GM23338 (cell line): ENCODE data around the gene VSTM2B. TPM values are rescaled to one million over a fixed set of nuclear protein-coding genes. Genes with fewer than 3 reads are reported as not detected.

Source experiments
- ATAC-seq: fragments of 200-7000 bp; cut with Tn5 transposase; 3 replicates; pipeline ENCODE4 v1.9.1; 2020
- DNase-seq: peaks from one replicate; pipeline ENCODE4 v3.0.0-alpha.2; 2015; ENCODE audit warnings: low spot score
- H2AFZ ChIP-seq: fragments of 200-600 bp; sonication (generic); 2 replicates; pipeline ENCODE4 v1.8.0; 2016; ENCODE audit warnings: antibody characterized with exemption, mild to moderate bottlenecking, moderate library complexity
- H3F3A ChIP-seq: fragments of 200-600 bp; sonication (generic); replicated peaks from 2 replicates; pipeline ENCODE4 v1.8.0; 2017; ENCODE audit warnings: antibody characterized with exemption, mixed run types, low read depth
- H3K27ac ChIP-seq: fragments of 200-600 bp; sonication (generic); 2 replicates; pipeline ENCODE4 v1.6.1; 2016; ENCODE audit warnings: low read depth
- H3K27me3 ChIP-seq: fragments of 200-600 bp; sonication (generic); 2 replicates; pipeline ENCODE4 v1.8.0; 2016; ENCODE audit warnings: mild to moderate bottlenecking, mixed run types, moderate library complexity; ENCODE audit not compliant: insufficient read depth
- H3K36me3 ChIP-seq: fragments of 200-600 bp; sonication (generic); 2 replicates; pipeline ENCODE4 v1.8.0; 2016; ENCODE audit warnings: mild to moderate bottlenecking; ENCODE audit not compliant: insufficient read depth
- H3K4me1 ChIP-seq: fragments of 200-600 bp; sonication (generic); 2 replicates; pipeline ENCODE4 v1.8.0; 2016; ENCODE audit warnings: mild to moderate bottlenecking, moderate library complexity; ENCODE audit not compliant: insufficient read depth
- H3K4me2 ChIP-seq: fragments of 200-600 bp; sonication (generic); 2 replicates; pipeline ENCODE4 v1.7.1; 2017; ENCODE audit warnings: mixed run types
- H3K4me3 ChIP-seq: fragments of 200-600 bp; sonication (generic); 2 replicates; pipeline ENCODE4 v1.6.1; 2016; ENCODE audit warnings: mixed run types
- H3K79me2 ChIP-seq: fragments of 200-600 bp; sonication (generic); replicated peaks from 2 replicates; pipeline ENCODE4 v1.8.0; 2017; ENCODE audit warnings: mild to moderate bottlenecking; ENCODE audit not compliant: insufficient read depth
- H3K9me2 ChIP-seq: fragments of 200-600 bp; sonication (generic); 2 replicates; pipeline ENCODE4 v1.8.0; 2017; ENCODE audit not compliant: insufficient read depth
- H4K20me1 ChIP-seq: fragments of 200-600 bp; sonication (generic); replicated peaks from 2 replicates; pipeline ENCODE4 v1.8.0; 2017; ENCODE audit warnings: mild to moderate bottlenecking; ENCODE audit not compliant: insufficient read depth
- H3K27ac Mint-ChIP-seq: 2 replicates; pipeline ENCODE4 v1.8.0; 2020; ENCODE audit warnings: inconsistent platforms, mild to moderate bottlenecking, moderate library complexity, mixed read lengths
- H3K27me3 Mint-ChIP-seq: 3 replicates; pipeline ENCODE4 v1.8.0; 2022; ENCODE audit warnings: low read depth, mild to moderate bottlenecking, moderate library complexity, mixed read lengths, inconsistent platforms; ENCODE audit not compliant: insufficient read depth, poor library complexity
- H3K36me3 Mint-ChIP-seq: 3 replicates; pipeline ENCODE4 v1.8.0; 2021; ENCODE audit warnings: low read depth, mild to moderate bottlenecking, inconsistent platforms, moderate library complexity, mixed read lengths
- H3K4me1 Mint-ChIP-seq: 3 replicates; pipeline ENCODE4 v1.8.0; 2020; ENCODE audit warnings: mild to moderate bottlenecking, inconsistent platforms, mixed read lengths
- H3K4me3 Mint-ChIP-seq: 3 replicates; pipeline ENCODE4 v1.8.0; 2021; ENCODE audit warnings: moderate library complexity, mild to moderate bottlenecking, inconsistent platforms, mixed read lengths
- H3K9me3 Mint-ChIP-seq: 3 replicates; pipeline ENCODE4 v1.8.0; 2020; ENCODE audit warnings: moderate library complexity, mild to moderate bottlenecking, inconsistent platforms, mixed read lengths
- CREB1 ChIP-seq: fragments of 250-450 bp; sonication (Bioruptor Pico); IDR thresholded peaks from 2 replicates; pipeline ENCODE4 v1.5.0; 2020; ENCODE audit warnings: low read depth, mild to moderate bottlenecking, moderate library complexity
- CTCF ChIP-seq, 2 experiments: fragments of 200-600 bp in 1 of 2; sonication (generic) in 1 of 2; conservative IDR thresholded peaks; 2 replicates each; pipeline versions ENCODE4 v1.5.1 to v1.6.1; 2016 to 2017; ENCODE audit warnings: antibody characterized with exemption in 2 of 2, low read depth in 2 of 2, mild to moderate bottlenecking in 2 of 2, moderate library complexity in 1 of 2
- ETS1 ChIP-seq: IDR thresholded peaks from 2 replicates; pipeline ENCODE4 v1.6.1; 2016; ENCODE audit warnings: antibody characterized with exemption
- EZH2 ChIP-seq: fragments of 200-600 bp; sonication (generic); IDR thresholded peaks from one replicate; pipeline ENCODE4 v1.8.0; 2017; ENCODE audit warnings: antibody characterized with exemption, mild to moderate bottlenecking, low read depth; ENCODE audit not compliant: unreplicated experiment
- EZH2phosphoT487 ChIP-seq: fragments of 200-600 bp; sonication (generic); IDR thresholded peaks from one replicate; pipeline ENCODE4 v1.8.1; 2018; ENCODE audit warnings: antibody characterized with exemption; ENCODE audit not compliant: unreplicated experiment
- JUNB ChIP-seq: IDR thresholded peaks from one replicate; pipeline ENCODE4 v1.6.1; 2016; ENCODE audit warnings: antibody characterized with exemption; ENCODE audit not compliant: unreplicated experiment
- NANOG ChIP-seq: IDR thresholded peaks from 2 replicates; pipeline ENCODE4 v1.6.1; 2016; ENCODE audit warnings: antibody characterized with exemption, borderline replicate concordance
- POLR2AphosphoS5 ChIP-seq: IDR thresholded peaks from 2 replicates; pipeline ENCODE4 v1.6.1; 2016; ENCODE audit warnings: antibody characterized with exemption, low read depth
- REST ChIP-seq: IDR thresholded peaks from one replicate; pipeline ENCODE4 v1.6.1; 2018; ENCODE audit warnings: antibody characterized with exemption; ENCODE audit not compliant: unreplicated experiment
- STAT1 ChIP-seq: IDR thresholded peaks from one replicate; pipeline ENCODE4 v1.6.1; 2016; ENCODE audit warnings: antibody characterized with exemption; ENCODE audit not compliant: unreplicated experiment
- ZNF114 ChIP-seq: fragments of 250-450 bp; sonication (Bioruptor Pico); IDR thresholded peaks from 2 replicates; pipeline ENCODE4 v1.5.0; 2020; ENCODE audit warnings: mild to moderate bottlenecking, moderate library complexity
- ZNF331 ChIP-seq: fragments of 250-450 bp; sonication (Bioruptor Pico); IDR thresholded peaks from 2 replicates; pipeline ENCODE4 v1.5.0; 2020; ENCODE audit warnings: low read depth, mild to moderate bottlenecking, moderate library complexity
- ZNF462 ChIP-seq: fragments of 250-450 bp; sonication (Bioruptor Pico); IDR thresholded peaks from 2 replicates; pipeline ENCODE4 v1.5.0; 2020; ENCODE audit warnings: mild to moderate bottlenecking, moderate library complexity
- polyA plus RNA-seq: library from polyadenylated mRNA; unstranded; fragments of >200 nt; fragmentation: Nextera tagmentation; extraction: Ambion mirVana; gene quantifications from 2 replicates; pipeline ENCODE4 v1.2.1, GENCODE V29; 2016
- total RNA-seq: library from RNA; depleted of rRNA; stranded (reverse); fragments of >200 nt; shearing (Covaris generic); gene quantifications from 2 replicates; pipeline ENCODE4 v1.2.3, GENCODE V29; 2014

The VSTM2B gene
- total and polyA plus RNA-seq, 2 experiments from 2014 or later = 1.2 to 1.8 TPM

GRCh38 chr19:29550896-29551295, 25.1 kb downstream of the VSTM2B start:
- Histone ChIP-seq H3K36me3 (0 out of 2 replicates have a peak, but pooled peaks cover 4% of the 10 kb centered on the region), H3F3A (no peaks in the 10 kb centered on the region), H3K4me2 (no peak overlapping the region), H2AFZ (no peak overlapping the region), H4K20me1 (no peaks in the 10 kb centered on the region), H3K27me3 (no peaks in the 10 kb centered on the region), H3K79me2 (no peaks in the 10 kb centered on the region), H3K9me2 (0 out of 2 replicates have a peak, but pooled peaks cover 3% of the 10 kb centered on the region), H3K4me1 (no peaks in the 10 kb centered on the region), H3K27ac (no peak overlapping the region), H3K4me3 (no peak overlapping the region)
- TF ChIP-seq POLR2AphosphoS5 = no peak
- no peak for TF ChIP-seq EZH2phosphoT487
- no peak for TF ChIP-seq STAT1
- no peak for TF ChIP-seq CTCF (conservative IDR thresholded peaks at IDR 0.05; ENCODE audit: low read depth in 2 of 2)
- no peak for TF ChIP-seq ZNF331 (CRISPR knock-in tag)
- no peak for TF ChIP-seq EZH2
- TF ChIP-seq REST = no peak
- TF ChIP-seq JUNB = no peak
- no peak for TF ChIP-seq CREB1
- no peak for TF ChIP-seq ZNF114 (CRISPR knock-in tag)
- TF ChIP-seq ETS1 = no peak
- TF ChIP-seq ZNF462 (CRISPR knock-in tag) = no peak
- no peak for TF ChIP-seq NANOG
- Mint-ChIP-seq H3K27me3 (peaks cover 8% of the 10 kb centered on the region), H3K4me1 (peaks cover 3% of the 10 kb centered on the region; the same call in 1 of the 3 replicates), H3K36me3 (no peaks in the 10 kb centered on the region; the same call in 2 of the 3 replicates), H3K9me3 (peaks cover 30% of the 10 kb centered on the region), H3K27ac (no peak overlapping the region), H3K4me3 (no peak overlapping the region)
- DNase-seq (no peak), ATAC-seq (no peak)
